GM23338 (cell line): ENCODE results near the gene CFDP1.

Experiments
- CTCF ChIP-seq, 2 experiments: fragments of 200-600 bp in 1 of 2; sonication (generic) in 1 of 2; conservative IDR thresholded peaks; 2 replicates each; pipeline versions ENCODE4 v1.5.1 to v1.6.1; 2016 to 2017; ENCODE audit warnings: antibody characterized with exemption in 2 of 2, low read depth in 2 of 2, mild to moderate bottlenecking in 2 of 2, moderate library complexity in 1 of 2
- EZH2 ChIP-seq: fragments of 200-600 bp; sonication (generic); IDR thresholded peaks from one replicate; pipeline ENCODE4 v1.8.0; 2017; ENCODE audit warnings: antibody characterized with exemption, mild to moderate bottlenecking, low read depth; ENCODE audit not compliant: unreplicated experiment

GRCh38 chr16:75413951-75414350 is 19.4 kb downstream of the CFDP1 start:
- no peak for TF ChIP-seq CTCF (conservative IDR thresholded peaks at IDR 0.05; ENCODE audit: low read depth in 2 of 2)
- TF ChIP-seq EZH2: no peak
